ENCODE data around the gene MTHFD1L.

MTHFD1L gene

GRCh38 chr6:150865043-150865405 is 478 bp upstream of the MTHFD1L start:
- no peak for DNase-seq

- DNase-seq = peak in 53 of 56 donors; percentile 22 to 86 (median 58)
Observed at GRCh38 chr6:150866147-150866990, 867 bp downstream of the MTHFD1L start.

GRCh38 chr6:150866991-150867501 is 1.5 kb downstream of the MTHFD1L start:
- no peak for DNase-seq

- DNase-seq = no peak
Observed at GRCh38 chr6:150868759-150869158, 3.3 kb downstream of the MTHFD1L start.

- no peak for DNase-seq
Observed at GRCh38 chr6:150874179-150874578, 8.7 kb downstream of the MTHFD1L start.

- DNase-seq = peak in 1 of 56 donors; percentile 6
Observed at GRCh38 chr6:150875841-150876240, 10.3 kb downstream of the MTHFD1L start.

GRCh38 chr6:150876598-150876997 is 11.1 kb downstream of the MTHFD1L start:
- peak in 23 of 56 donors; percentile 3 to 52 (median 18) for DNase-seq

GRCh38 chr6:150877928-150878327 is 12.4 kb downstream of the MTHFD1L start:
- DNase-seq = no peak

- no peak for DNase-seq
Observed at GRCh38 chr6:150878347-150879213, 13.1 kb downstream of the MTHFD1L start.

- DNase-seq = no peak
Observed at GRCh38 chr6:150880336-150880735, 14.8 kb downstream of the MTHFD1L start.

GRCh38 chr6:150881911-150882481 is 16.5 kb downstream of the MTHFD1L start:
- DNase-seq = peak in 6 of 56 donors; percentile 4 to 49 (median 10)

- no peak for DNase-seq
Observed at GRCh38 chr6:150883521-150883920, 18.0 kb downstream of the MTHFD1L start.

GRCh38 chr6:150886155-150886554 is 20.7 kb downstream of the MTHFD1L start:
- no peak for DNase-seq

GRCh38 chr6:150887978-150888563 is 22.6 kb downstream of the MTHFD1L start:
- DNase-seq = no peak

GRCh38 chr6:150890346-150890745 is 24.8 kb downstream of the MTHFD1L start:
- no peak for DNase-seq

- DNase-seq = peak in 50 of 56 donors; percentile 2 to 87 (median 58)
Observed at GRCh38 chr6:150891888-150892485, 26.5 kb downstream of the MTHFD1L start.

GRCh38 chr6:150894191-150894744 is 28.8 kb downstream of the MTHFD1L start:
- no peak for DNase-seq

GRCh38 chr6:150894935-150895552 is 29.5 kb downstream of the MTHFD1L start:
- no peak for DNase-seq

- no peak for DNase-seq
Observed at GRCh38 chr6:150895928-150896632, 30.6 kb downstream of the MTHFD1L start.
